SU-DHL-6 (cell line): ENCODE data around the gene NHS.

Source experiments
- H2AFZ ChIP-seq: fragments of 200-600 bp; sonication (generic); 2 replicates; pipeline ENCODE4 v1.6.1; 2014; ENCODE audit warnings: low read depth, mild to moderate bottlenecking, moderate library complexity, mixed read lengths, antibody characterized with exemption, low read length; ENCODE audit not compliant: severe bottlenecking
- H3F3A ChIP-seq: fragments of 200-600 bp; shearing (Covaris generic); 2 replicates; pipeline ENCODE4 v1.6.0; 2016; ENCODE audit warnings: antibody characterized with exemption, mild to moderate bottlenecking; ENCODE audit not compliant: insufficient read depth
- H3K27ac ChIP-seq: fragments of 200-600 bp; sonication (generic); 2 replicates; pipeline ENCODE4 v1.5.1; 2016; ENCODE audit warnings: low read depth, mild to moderate bottlenecking, low read length, moderate library complexity, mixed read lengths
- H3K27me3 ChIP-seq: fragments of 200-600 bp; sonication (generic), shearing (Covaris generic); 2 replicates; pipeline ENCODE4 v1.6.0; 2014; ENCODE audit warnings: mild to moderate bottlenecking, low read length
- H3K36me3 ChIP-seq: fragments of 200-600 bp; sonication (generic); 2 replicates; pipeline ENCODE4 v1.6.1; 2014; ENCODE audit warnings: mild to moderate bottlenecking, low read length, mixed read lengths
- H3K4me2 ChIP-seq: fragments of 300-600, 200-600 bp; shearing (Covaris generic), sonication (generic); 2 replicates; pipeline ENCODE4 v1.6.0; 2014; ENCODE audit warnings: low read length, low read depth, mild to moderate bottlenecking; ENCODE audit not compliant: poor library complexity, severe bottlenecking
- H3K4me3 ChIP-seq: fragments of 200-600 bp; sonication (generic); 2 replicates; pipeline ENCODE4 v1.5.1; 2014; ENCODE audit warnings: antibody characterized with exemption, low read length, mild to moderate bottlenecking, mixed read lengths; ENCODE audit not compliant: insufficient read depth, poor library complexity, severe bottlenecking
- H3K79me2 ChIP-seq: fragments of 200-600 bp; sonication (generic); 2 replicates; pipeline ENCODE4 v1.6.1; 2014; ENCODE audit warnings: mild to moderate bottlenecking, low read length, moderate library complexity; ENCODE audit not compliant: insufficient read depth
- H3K9ac ChIP-seq: fragments of 200-600 bp; sonication (generic); 2 replicates; pipeline ENCODE4 v1.7.0; 2014; ENCODE audit warnings: mild to moderate bottlenecking, low read length
- H3K9me2 ChIP-seq: fragments of 200-600 bp; sonication (generic); replicated peaks from 2 replicates; pipeline ENCODE4 v1.6.1; 2014; ENCODE audit warnings: low read length; ENCODE audit not compliant: insufficient read depth
- H3K9me3 ChIP-seq: fragments of 200-600 bp; sonication (generic); 2 replicates; pipeline ENCODE4 v1.6.1; 2014; ENCODE audit warnings: low read length, mixed read lengths; ENCODE audit not compliant: insufficient read depth
- H4K20me1 ChIP-seq: fragments of 200-600 bp; sonication (generic); 2 replicates; pipeline ENCODE4 v1.6.1; 2014; ENCODE audit warnings: low read depth, mild to moderate bottlenecking, antibody characterized with exemption, low read length, moderate library complexity, mixed read lengths
- EZH2phosphoT487 ChIP-seq: fragments of 200-600 bp; sonication (generic), shearing (Covaris generic); conservative IDR thresholded peaks from 2 replicates; pipeline ENCODE4 v1.6.1; 2018; ENCODE audit warnings: mild to moderate bottlenecking, antibody characterized with exemption, low read length, moderate library complexity, mixed read lengths
- TF ChIP-seq, protein P1 (sequence below): fragments of 200-600 bp; sonication (generic); IDR thresholded peaks from one replicate; pipeline ENCODE4 v1.5.1; 2017; ENCODE audit warnings: antibody characterized with exemption, mild to moderate bottlenecking, low read length, moderate library complexity; ENCODE audit not compliant: insufficient read depth, poor library complexity, severe bottlenecking

NHS gene

DNA sequence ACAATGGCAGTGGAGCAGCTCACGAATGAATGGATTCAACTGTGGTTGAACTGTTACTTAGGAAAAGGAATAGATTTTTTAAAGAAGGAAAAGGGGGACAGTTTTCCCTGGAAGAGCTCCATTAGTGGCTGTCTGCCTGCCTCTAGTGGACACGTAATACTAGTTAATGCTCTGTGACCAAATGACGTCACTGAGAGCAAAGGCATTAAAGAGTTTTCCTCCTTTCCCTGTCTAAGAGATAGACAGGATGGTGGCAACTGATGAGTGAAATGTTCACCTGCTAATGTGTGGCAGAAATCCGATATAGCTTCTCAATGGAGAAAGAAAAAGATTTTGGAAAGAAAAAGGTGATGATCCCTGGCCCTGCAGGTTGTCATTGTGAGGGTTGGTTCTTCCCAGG, 310.0 kb downstream of the NHS start:
- Histone ChIP-seq H3K27ac (no peak overlapping the region), H2AFZ (no peak overlapping the region), H3K9ac (no peak overlapping the region), H3K27me3 (no peaks in the 10 kb centered on the region), H3K4me3 (no peak overlapping the region), H3K9me3 (no peaks in the 10 kb centered on the region), H3F3A (no peaks in the 10 kb centered on the region), H3K9me2 (no peaks in the 10 kb centered on the region), H3K79me2 (no peaks in the 10 kb centered on the region), H3K36me3 (no peaks in the 10 kb centered on the region), H4K20me1 (no peaks in the 10 kb centered on the region), H3K4me2 (no peak overlapping the region)
- TF ChIP-seq, protein P1, sequence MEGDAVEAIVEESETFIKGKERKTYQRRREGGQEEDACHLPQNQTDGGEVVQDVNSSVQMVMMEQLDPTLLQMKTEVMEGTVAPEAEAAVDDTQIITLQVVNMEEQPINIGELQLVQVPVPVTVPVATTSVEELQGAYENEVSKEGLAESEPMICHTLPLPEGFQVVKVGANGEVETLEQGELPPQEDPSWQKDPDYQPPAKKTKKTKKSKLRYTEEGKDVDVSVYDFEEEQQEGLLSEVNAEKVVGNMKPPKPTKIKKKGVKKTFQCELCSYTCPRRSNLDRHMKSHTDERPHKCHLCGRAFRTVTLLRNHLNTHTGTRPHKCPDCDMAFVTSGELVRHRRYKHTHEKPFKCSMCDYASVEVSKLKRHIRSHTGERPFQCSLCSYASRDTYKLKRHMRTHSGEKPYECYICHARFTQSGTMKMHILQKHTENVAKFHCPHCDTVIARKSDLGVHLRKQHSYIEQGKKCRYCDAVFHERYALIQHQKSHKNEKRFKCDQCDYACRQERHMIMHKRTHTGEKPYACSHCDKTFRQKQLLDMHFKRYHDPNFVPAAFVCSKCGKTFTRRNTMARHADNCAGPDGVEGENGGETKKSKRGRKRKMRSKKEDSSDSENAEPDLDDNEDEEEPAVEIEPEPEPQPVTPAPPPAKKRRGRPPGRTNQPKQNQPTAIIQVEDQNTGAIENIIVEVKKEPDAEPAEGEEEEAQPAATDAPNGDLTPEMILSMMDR: no peak
- TF ChIP-seq EZH2phosphoT487: no peak

DNA sequence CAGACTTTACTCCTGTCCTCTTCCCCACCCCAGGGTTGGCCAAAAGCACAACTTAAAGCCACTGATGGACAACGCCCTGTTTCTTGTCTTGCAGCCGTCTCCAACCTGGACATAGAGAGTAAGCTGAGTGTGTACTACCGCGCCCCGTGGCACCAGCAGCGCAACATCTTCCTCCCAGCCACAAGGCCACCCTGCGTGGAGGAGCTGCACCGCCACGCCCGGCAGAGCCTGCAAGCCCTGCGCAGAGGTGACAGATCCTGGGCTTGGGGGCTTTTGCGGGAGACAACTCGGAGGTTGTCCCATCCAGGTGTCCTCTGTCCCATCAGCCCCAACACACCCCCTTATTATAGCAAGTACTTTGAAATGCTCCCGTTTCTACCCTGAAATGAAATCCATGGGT, 312.6 kb downstream of the NHS start:
- Histone ChIP-seq H2AFZ (no peak overlapping the region), H3K9me2 (no peaks in the 10 kb centered on the region), H3K79me2 (no peaks in the 10 kb centered on the region), H3K36me3 (no peaks in the 10 kb centered on the region), H3K27me3 (no peaks in the 10 kb centered on the region), H3K4me2 (no peak overlapping the region), H3K9me3 (no peaks in the 10 kb centered on the region), H3K9ac (no peak overlapping the region), H3K27ac (no peak overlapping the region), H4K20me1 (no peaks in the 10 kb centered on the region), H3F3A (no peaks in the 10 kb centered on the region), H3K4me3 (no peak overlapping the region)
- TF ChIP-seq, protein P1: no peak
- TF ChIP-seq EZH2phosphoT487: no peak

DNA sequence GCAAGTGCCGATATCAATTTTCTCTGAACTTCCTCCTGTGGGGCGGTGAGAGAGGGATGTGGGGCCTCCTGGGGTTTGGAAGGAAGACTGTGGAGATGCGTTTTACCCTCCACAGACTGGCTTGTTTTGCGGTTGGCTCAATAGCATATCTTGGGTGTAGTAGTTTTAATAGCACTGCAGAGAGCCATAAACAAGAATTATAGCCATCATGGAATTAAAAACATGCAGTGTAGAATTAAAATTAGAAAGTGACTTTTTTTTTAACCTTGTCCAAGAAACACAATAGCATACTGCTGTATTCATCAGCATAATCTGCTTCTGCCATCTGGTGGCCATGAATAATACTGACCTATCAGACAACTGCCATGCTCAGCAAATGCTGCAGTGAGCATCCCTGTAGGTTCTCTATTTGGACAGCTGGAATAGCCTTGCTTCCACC, 315.0 kb downstream of the NHS start:
- Histone ChIP-seq H3K9me3 (no peaks in the 10 kb centered on the region), H3K79me2 (no peaks in the 10 kb centered on the region), H3K36me3 (no peaks in the 10 kb centered on the region), H2AFZ (no peak overlapping the region), H3K9ac (no peak overlapping the region), H3K4me3 (no peak overlapping the region), H3K27ac (no peak overlapping the region), H4K20me1 (no peaks in the 10 kb centered on the region), H3K4me2 (no peak overlapping the region), H3F3A (no peaks in the 10 kb centered on the region), H3K27me3 (no peaks in the 10 kb centered on the region), H3K9me2 (no peaks in the 10 kb centered on the region)
- TF ChIP-seq, protein P1: peak; percentile 15
- no peak for TF ChIP-seq EZH2phosphoT487

DNA sequence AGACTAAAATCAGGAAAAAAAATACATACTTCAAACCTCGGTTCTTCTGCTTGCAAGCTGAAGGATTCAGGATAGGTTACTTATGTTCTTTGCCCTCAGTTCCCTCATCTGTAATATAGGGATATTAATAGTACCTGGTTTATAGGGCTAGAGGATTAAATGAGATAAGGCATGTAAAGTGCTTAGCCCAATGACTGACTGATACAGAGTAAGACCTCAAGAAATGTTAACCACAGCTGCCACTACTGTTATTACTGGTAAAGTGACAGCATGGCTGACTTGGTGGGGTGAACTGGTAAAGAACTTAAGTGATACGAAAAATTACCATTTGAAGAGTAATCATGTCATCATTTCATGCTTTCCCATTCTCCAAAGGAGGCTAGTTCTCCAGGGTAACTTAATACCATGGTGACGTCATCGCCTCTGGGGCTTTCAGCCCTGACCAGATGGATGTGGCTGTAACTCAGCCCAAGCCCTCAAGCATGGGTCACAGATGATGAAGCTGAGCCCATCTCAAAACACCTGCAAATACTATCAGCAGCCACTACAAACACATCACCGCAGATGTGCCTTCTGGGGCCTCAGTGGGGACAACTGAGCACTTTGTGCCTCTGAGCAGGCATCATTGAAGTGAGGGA, 317.8 kb downstream of the NHS start:
- Histone ChIP-seq H3K4me2 (no peak overlapping the region), H4K20me1 (no peaks in the 10 kb centered on the region)

More for the DNA sequence above, 317.8 kb downstream of the NHS start:
- H3F3A ChIP-seq: no peaks in the 10 kb centered on the region
- H3K9ac ChIP-seq: no peak overlapping the region
- H3K9me2 ChIP-seq: no peaks in the 10 kb centered on the region
- no peaks in the 10 kb centered on the region for H3K36me3 ChIP-seq
- H3K27ac ChIP-seq: no peak overlapping the region
- no peak overlapping the region for H3K4me3 ChIP-seq
- H2AFZ ChIP-seq: no peak overlapping the region
- no peaks in the 10 kb centered on the region for H3K27me3 ChIP-seq
- no peaks in the 10 kb centered on the region for H3K79me2 ChIP-seq
- no peaks in the 10 kb centered on the region for H3K9me3 ChIP-seq
- TF ChIP-seq, protein P1: no peak
- TF ChIP-seq EZH2phosphoT487: no peak
